Measurements from ENCODE around the gene GPR157.
A peak's percentile ranks its signal among the peaks of the same experiment; 100 is the strongest.
"Not testable (repeated sequence)": the region's sequence is repeated elsewhere in the genome, so short reads cannot be mapped to it uniquely, and the experiment has no call there.

Gene GPR157

GRCh38 chr1:9149837-9150581, 21.1 kb upstream of the GPR157 start:
- CTCF ChIA-PET: interaction anchor here (0.6 kb wide), 1 partner anchor 9 kb away, joined by 3 read pairs; no protein-coding TSS in a partner anchor
- POLR2A ChIA-PET (ENCODE audit: low non-redundant PET): no interaction called here
- H3K27ac ChIP-seq: no peak overlapping the region
- TF ChIP-seq CTCF (conservative IDR thresholded peaks at IDR 0.05; ENCODE audit: low read depth): no peak
- no peak for DNase-seq (ENCODE audit: low spot score)

GRCh38 chr1:9149151-9149550, 20.2 kb upstream of the GPR157 start:
- no peak for TF ChIP-seq CTCF (conservative IDR thresholded peaks at IDR 0.05; ENCODE audit: low read depth)
- CTCF ChIA-PET: interaction anchor here (0.6 to 0.9 kb wide), 3 partner anchors 39 to 48 kb away, joined by 3 to 4 read pairs (median 3); no protein-coding TSS in a partner anchor
- POLR2A ChIA-PET (ENCODE audit: low non-redundant PET): no interaction called here
- DNase-seq (ENCODE audit: low spot score): no peak
- no peak overlapping the region for H3K27ac ChIP-seq

- ChIA-PET CTCF (no interaction called here), POLR2A (ENCODE audit: low non-redundant PET) (no interaction called here)
- DNase-seq (ENCODE audit: low spot score): no peak
- TF ChIP-seq CTCF (conservative IDR thresholded peaks at IDR 0.05; ENCODE audit: low read depth): no peak
- no peak overlapping the region for H3K27ac ChIP-seq
Measured at GRCh38 chr1:9146156-9146555, 17.3 kb upstream of the GPR157 start.

- ChIA-PET CTCF (interaction anchor here (1.7 kb wide), 1 partner anchor 35 kb away, joined by 4 read pairs; no protein-coding TSS in a partner anchor), POLR2A (ENCODE audit: low non-redundant PET) (no interaction called here)
- no peak overlapping the region for H3K27ac ChIP-seq
- TF ChIP-seq CTCF (conservative IDR thresholded peaks at IDR 0.05; ENCODE audit: low read depth): no peak
- no peak for DNase-seq (ENCODE audit: low spot score)
Measured at GRCh38 chr1:9145714-9146113, 16.8 kb upstream of the GPR157 start.

GRCh38 chr1:9145021-9145668, 16.2 kb upstream of the GPR157 start:
- peak; percentile 78 for DNase-seq (ENCODE audit: low spot score)
- CTCF ChIA-PET: interaction anchor here (0.6 to 1.7 kb wide), 3 partner anchors 34 to 571 kb away, joined by 3 to 4 read pairs (median 3); no protein-coding TSS in a partner anchor

GRCh38 chr1:9144494-9144893, 15.6 kb upstream of the GPR157 start:
- ChIA-PET CTCF (interaction anchor here (0.6 to 1.7 kb wide), 3 partner anchors 34 to 570 kb away, joined by 3 to 4 read pairs (median 3); no protein-coding TSS in a partner anchor), POLR2A (ENCODE audit: low non-redundant PET) (interaction anchor here (0.7 kb wide), 1 partner anchor 86 kb away, joined by 7 read pairs; no protein-coding TSS in a partner anchor)
- DNase-seq (ENCODE audit: low spot score); H3K27ac ChIP-seq: not testable (repeated sequence)

More at GRCh38 chr1:9145021-9145668, 16.2 kb upstream of the GPR157 start:
- TF ChIP-seq CTCF (conservative IDR thresholded peaks at IDR 0.05; ENCODE audit: low read depth): no peak
- POLR2A ChIA-PET (ENCODE audit: low non-redundant PET): no interaction called here
- H3K27ac ChIP-seq: no peak overlapping the region
